Measurements from ENCODE around the gene MDH1B. TPM values are rescaled to one million over a fixed set of nuclear protein-coding genes. Genes with fewer than 3 reads are reported as not detected.

Gene MDH1B
- total RNA-seq, 1 donor from 2014 or later: 0.98 TPM

GRCh38 chr2:206799083-206799482 is 34.0 kb upstream of the MDH1B start:
- TF ChIP-seq CTCF (IDR thresholded peaks at IDR 0.05; ENCODE audit: partially characterized antibody, unreplicated experiment): no peak
- Mint-ChIP-seq H3K4me3 (ENCODE audit: unreplicated experiment) (no peak overlapping the region), H3K4me1 (ENCODE audit: low read depth, unreplicated experiment) (peaks cover 23% of the 10 kb centered on the region), H3K27me3 (ENCODE audit: unreplicated experiment) (peaks cover 2% of the 10 kb centered on the region), H3K9me3 (ENCODE audit: unreplicated experiment) (no peaks in the 10 kb centered on the region), H3K27ac (ENCODE audit: unreplicated experiment) (no peak overlapping the region), H3K36me3 (ENCODE audit: unreplicated experiment) (no peaks in the 10 kb centered on the region)
- DNase-seq: no peak

GRCh38 chr2:206798000-206798399 is 32.9 kb upstream of the MDH1B start:
- H3K4me3 Mint-ChIP-seq (ENCODE audit: unreplicated experiment): no peak overlapping the region
- no peaks in the 10 kb centered on the region for H3K36me3 Mint-ChIP-seq (ENCODE audit: unreplicated experiment)
- no peak for TF ChIP-seq CTCF (IDR thresholded peaks at IDR 0.05; ENCODE audit: partially characterized antibody, unreplicated experiment)
- no peak overlapping the region for H3K27ac Mint-ChIP-seq (ENCODE audit: unreplicated experiment)
- H3K27me3 Mint-ChIP-seq (ENCODE audit: unreplicated experiment): peaks cover 2% of the 10 kb centered on the region
- peaks cover 17% of the 10 kb centered on the region for H3K4me1 Mint-ChIP-seq (ENCODE audit: low read depth, unreplicated experiment)
- H3K9me3 Mint-ChIP-seq (ENCODE audit: unreplicated experiment): no peaks in the 10 kb centered on the region
- DNase-seq: no peak

- Mint-ChIP-seq H3K36me3 (ENCODE audit: unreplicated experiment) (no peaks in the 10 kb centered on the region), H3K4me3 (ENCODE audit: unreplicated experiment) (no peak overlapping the region), H3K27me3 (ENCODE audit: unreplicated experiment) (peaks cover 2% of the 10 kb centered on the region), H3K27ac (ENCODE audit: unreplicated experiment) (no peak overlapping the region), H3K4me1 (ENCODE audit: low read depth, unreplicated experiment) (peaks cover 15% of the 10 kb centered on the region), H3K9me3 (ENCODE audit: unreplicated experiment) (no peaks in the 10 kb centered on the region)
- DNase-seq: no peak
- TF ChIP-seq CTCF (IDR thresholded peaks at IDR 0.05; ENCODE audit: partially characterized antibody, unreplicated experiment): no peak
Measured at GRCh38 chr2:206797376-206797775, 32.2 kb upstream of the MDH1B start.

GRCh38 chr2:206792645-206793044 is 27.5 kb upstream of the MDH1B start:
- no peak for DNase-seq
- H3K27ac Mint-ChIP-seq (ENCODE audit: unreplicated experiment): no peak overlapping the region
- H3K4me1 Mint-ChIP-seq (ENCODE audit: low read depth, unreplicated experiment): peaks cover 11% of the 10 kb centered on the region
- H3K4me3 Mint-ChIP-seq (ENCODE audit: unreplicated experiment): no peak overlapping the region
- no peaks in the 10 kb centered on the region for H3K36me3 Mint-ChIP-seq (ENCODE audit: unreplicated experiment)
- no peaks in the 10 kb centered on the region for H3K27me3 Mint-ChIP-seq (ENCODE audit: unreplicated experiment)
- H3K9me3 Mint-ChIP-seq (ENCODE audit: unreplicated experiment): no peaks in the 10 kb centered on the region
- no peak for TF ChIP-seq CTCF (IDR thresholded peaks at IDR 0.05; ENCODE audit: partially characterized antibody, unreplicated experiment)

GRCh38 chr2:206790311-206790935 is 25.3 kb upstream of the MDH1B start:
- TF ChIP-seq CTCF (IDR thresholded peaks at IDR 0.05; ENCODE audit: partially characterized antibody, unreplicated experiment): no peak
- H3K4me1 Mint-ChIP-seq (ENCODE audit: low read depth, unreplicated experiment): peaks cover 14% of the 10 kb centered on the region
- H3K27ac Mint-ChIP-seq (ENCODE audit: unreplicated experiment): no peak overlapping the region
- H3K36me3 Mint-ChIP-seq (ENCODE audit: unreplicated experiment): no peaks in the 10 kb centered on the region
- H3K9me3 Mint-ChIP-seq (ENCODE audit: unreplicated experiment): no peaks in the 10 kb centered on the region
- H3K27me3 Mint-ChIP-seq (ENCODE audit: unreplicated experiment): no peaks in the 10 kb centered on the region
- DNase-seq: no peak
- no peak overlapping the region for H3K4me3 Mint-ChIP-seq (ENCODE audit: unreplicated experiment)
